HepG2 (cell line): ENCODE measurements around the gene DNAAF9. TPM values are rescaled to one million over a fixed set of nuclear protein-coding genes. Genes with fewer than 3 reads are reported as not detected.

Experiments used
- ARHGAP35 ChIP-seq: sonication (generic); formaldehyde crosslinking; IDR thresholded peaks from 2 replicates; pipeline ENCODE4 v1.9.0; 2022; ENCODE audit warnings: mild to moderate bottlenecking, inconsistent platforms, moderate library complexity, missing genetic modification reagents, borderline replicate concordance
- CBFB ChIP-seq: sonication (generic); formaldehyde crosslinking; IDR thresholded peaks from 2 replicates; pipeline ENCODE4 v1.4.0; 2020; ENCODE audit warnings: missing genetic modification reagents
- CCAR2 ChIP-seq: fragments of 200-400 bp; formaldehyde crosslinking; optimal IDR thresholded peaks from 2 replicates; pipeline ENCODE3; 2018; ENCODE audit warnings: low read depth, mild to moderate bottlenecking, low read length, moderate library complexity
- CTCF ChIP-seq: sonication (generic); formaldehyde crosslinking; IDR thresholded peaks from 2 replicates; pipeline ENCODE4 v1.5.0; 2020; ENCODE audit warnings: mild to moderate bottlenecking, missing genetic modification reagents, moderate library complexity
- FOXA1 ChIP-seq, 2 experiments: fragments of 450-650 bp in 1 of 2; sonication (generic) in 1 of 2; formaldehyde crosslinking in 1 of 2; IDR thresholded peaks; 2 replicates each; pipeline versions ENCODE4 v1.4.0 to v1.6.1; 2016 to 2020; ENCODE audit warnings: missing genetic modification reagents in 1 of 2
- HNRNPH1 ChIP-seq: fragments of 200-400 bp; formaldehyde crosslinking; optimal IDR thresholded peaks from 2 replicates; pipeline ENCODE3; 2017; ENCODE audit warnings: mild to moderate bottlenecking, low read depth, low read length
- IKZF4 ChIP-seq: sonication (generic); formaldehyde crosslinking; IDR thresholded peaks from 2 replicates; pipeline ENCODE4 v1.5.1; 2020; ENCODE audit warnings: borderline replicate concordance, mild to moderate bottlenecking, low read depth, missing genetic modification reagents; ENCODE audit errors: not compliant biosample characterization
- IRX3 ChIP-seq: sonication (generic); formaldehyde crosslinking; IDR thresholded peaks from 2 replicates; pipeline ENCODE4 v1.8.1; 2023; ENCODE audit warnings: mild to moderate bottlenecking, low read depth, missing genetic modification reagents, borderline replicate concordance
- POLR2AphosphoS5 ChIP-seq: IDR thresholded peaks from 2 replicates; pipeline ENCODE4 v1.6.1; 2012; ENCODE audit warnings: low read depth, low read length
- RAD21 ChIP-seq: fragments of 450-650 bp; formaldehyde crosslinking; IDR thresholded peaks from 2 replicates; pipeline ENCODE4 v1.5.0; 2020; ENCODE audit warnings: mild to moderate bottlenecking
- RFX5 ChIP-seq: IDR thresholded peaks from 2 replicates; pipeline ENCODE4 v1.6.1; 2011; ENCODE audit warnings: low read depth, low read length, improper control_type of control experiment
- UBTF ChIP-seq: sonication (generic); formaldehyde crosslinking; IDR thresholded peaks from 2 replicates; pipeline ENCODE4 v1.4.0; 2020; ENCODE audit warnings: mild to moderate bottlenecking, missing genetic modification reagents
- ZBTB2 ChIP-seq: sonication (generic); formaldehyde crosslinking; IDR thresholded peaks from 2 replicates; pipeline ENCODE4 v1.8.0; 2022; ENCODE audit warnings: low read depth, missing genetic modification reagents
- ZBTB7B ChIP-seq: sonication (generic); formaldehyde crosslinking; IDR thresholded peaks from 2 replicates; pipeline ENCODE4 v1.4.0; 2020; ENCODE audit warnings: missing genetic modification reagents
- ZNF121 ChIP-seq: sonication (generic); formaldehyde crosslinking; IDR thresholded peaks from 2 replicates; pipeline ENCODE4 v1.5.0; 2020; ENCODE audit warnings: mild to moderate bottlenecking, missing genetic modification reagents
- ZNF441 ChIP-seq: sonication (generic); formaldehyde crosslinking; IDR thresholded peaks from 2 replicates; pipeline ENCODE4 v1.7.0; 2021; ENCODE audit warnings: missing genetic modification reagents, borderline replicate concordance
- ZNF510 ChIP-seq: sonication (generic); formaldehyde crosslinking; IDR thresholded peaks from 2 replicates; pipeline ENCODE4 v1.4.0; 2020; ENCODE audit warnings: low read depth, mild to moderate bottlenecking, missing genetic modification reagents
- ZNF557 ChIP-seq: sonication (generic); formaldehyde crosslinking; IDR thresholded peaks from 2 replicates; pipeline ENCODE4 v1.4.0; 2020; ENCODE audit warnings: missing genetic modification reagents
- ZNF572 ChIP-seq: sonication (generic); formaldehyde crosslinking; IDR thresholded peaks from 2 replicates; pipeline ENCODE4 v1.5.1; 2020; ENCODE audit warnings: mild to moderate bottlenecking, missing genetic modification reagents
- ZNF75D ChIP-seq: sonication (generic); formaldehyde crosslinking; IDR thresholded peaks from 2 replicates; pipeline ENCODE4 v1.8.1; 2023; ENCODE audit warnings: missing genetic modification reagents, mild to moderate bottlenecking, borderline replicate concordance
- polyA plus RNA-seq, 8 experiments: library from polyadenylated mRNA; depleted of rRNA in 3 of 8; stranded (reverse) in 7 of 8; unstranded in 1 of 8; fragments of >200 nt; fragmentation: Illumina TruSeq in 4 of 8; extraction: Trizol in 4 of 8; gene quantifications; 2 replicates each; pipeline versions ENCODE4 v1.2.1 to v1.2.3, GENCODE V29; 2011 to 2016; ENCODE audit warnings: low read depth in 4 of 8, missing spikeins in 1 of 8, mixed read lengths in 1 of 8; ENCODE audit not compliant: insufficient read depth in 1 of 8
- total RNA-seq, 5 experiments: library from RNA; depleted of rRNA; stranded (reverse); fragments of >200 nt; fragmentation: Illumina TruSeq; extraction: Trizol; gene quantifications; 2 replicates each; pipeline ENCODE4 v1.2.3, GENCODE V29; 2016; ENCODE audit warnings: low read depth in 1 of 5
- TF ChIP-seq, protein P1 (sequence below): IDR thresholded peaks from 2 replicates; pipeline ENCODE4 v1.6.1; 2016; ENCODE audit warnings: mild to moderate bottlenecking, missing biosample characterization, missing genetic modification reagents
- TF ChIP-seq, protein P2 (sequence below): sonication (generic); formaldehyde crosslinking; IDR thresholded peaks from 2 replicates; pipeline ENCODE4 v1.5.0; 2020; ENCODE audit warnings: missing genetic modification reagents

DNAAF9 gene
- total and polyA plus RNA-seq, 2 of the 13 experiments (the other 11 are each of a cell fraction or from before 2014, with no cell fraction given), result 10.5 to 14.9 TPM

DNA sequence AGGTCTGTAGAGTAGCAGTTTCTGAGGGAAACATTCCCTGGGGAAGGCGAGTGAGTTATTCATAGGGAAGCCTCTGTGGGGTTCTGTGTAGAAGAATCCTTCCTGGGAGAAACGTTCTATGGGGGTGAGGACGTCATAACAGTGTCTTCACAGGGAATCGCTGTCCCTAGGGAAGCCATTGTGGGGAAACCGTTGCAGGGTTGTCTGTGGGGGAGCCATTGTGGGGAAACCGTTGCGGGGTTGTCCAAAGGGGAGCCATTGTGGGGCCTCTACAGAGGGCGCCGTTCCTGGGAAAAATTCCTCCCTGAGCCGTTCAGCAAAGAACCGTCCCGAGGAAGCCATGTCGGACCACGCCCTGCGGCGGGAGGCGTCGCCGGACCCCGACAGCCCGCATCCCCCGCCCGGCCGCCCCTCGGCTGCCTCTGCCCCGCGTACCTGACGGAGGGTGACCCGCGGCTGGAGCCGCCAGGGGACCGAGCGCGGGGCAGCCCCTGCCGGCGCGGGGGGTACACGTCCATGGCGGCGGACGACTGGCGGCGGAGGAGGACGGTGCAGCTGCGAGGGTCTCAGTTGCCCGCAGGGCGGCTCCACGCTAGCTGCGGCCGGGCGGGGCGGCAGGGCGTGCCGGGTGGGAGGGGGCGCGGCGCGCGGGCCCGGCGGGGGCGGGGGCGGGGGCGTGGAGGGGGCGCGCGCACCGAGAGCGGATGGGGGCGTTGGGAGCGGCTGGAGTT, at the start of gene DNAAF9 (continued):
- peak; percentile 57 for TF ChIP-seq CTCF (CRISPR knock-in tag)
- TF ChIP-seq ZNF557, result no peak
- TF ChIP-seq IKZF4 (CRISPR knock-in tag), result no peak
- TF ChIP-seq UBTF (CRISPR knock-in tag), result peak; percentile 85
- TF ChIP-seq IRX3 (CRISPR knock-in tag), result peak; percentile 77; the same call in 1 of the 2 replicates
- peak; percentile 65; the same call in 1 of the 2 replicates for TF ChIP-seq ZNF121 (CRISPR knock-in tag)
- TF ChIP-seq, protein P1, sequence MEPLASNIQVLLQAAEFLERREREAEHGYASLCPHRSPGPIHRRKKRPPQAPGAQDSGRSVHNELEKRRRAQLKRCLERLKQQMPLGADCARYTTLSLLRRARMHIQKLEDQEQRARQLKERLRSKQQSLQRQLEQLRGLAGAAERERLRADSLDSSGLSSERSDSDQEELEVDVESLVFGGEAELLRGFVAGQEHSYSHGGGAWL (CRISPR knock-in tag), result peak; percentile 69
- TF ChIP-seq CBFB, result peak; percentile 48; the same call in 1 of the 2 replicates
- no peak for TF ChIP-seq ARHGAP35
- no peak for TF ChIP-seq ZNF75D
- TF ChIP-seq ZBTB7B (CRISPR knock-in tag), result peak; percentile 86
- no peak for TF ChIP-seq ZNF572 (CRISPR knock-in tag)
- TF ChIP-seq FOXA1 (IDR thresholded peaks at IDR 0.05), result no peak
- peak; percentile 24; the same call in 1 of the 2 replicates for TF ChIP-seq FOXA1 (CRISPR knock-in tag; IDR thresholded peaks at IDR 0.05)
- TF ChIP-seq POLR2AphosphoS5, result peak; percentile 41
- TF ChIP-seq RAD21 (CRISPR knock-in tag), result peak; percentile 83
- peak; percentile 3 for TF ChIP-seq CCAR2
- TF ChIP-seq ZBTB2 (CRISPR knock-in tag), result peak; percentile 82
- no peak for TF ChIP-seq ZNF441 (CRISPR knock-in tag)
- TF ChIP-seq, protein P2, sequence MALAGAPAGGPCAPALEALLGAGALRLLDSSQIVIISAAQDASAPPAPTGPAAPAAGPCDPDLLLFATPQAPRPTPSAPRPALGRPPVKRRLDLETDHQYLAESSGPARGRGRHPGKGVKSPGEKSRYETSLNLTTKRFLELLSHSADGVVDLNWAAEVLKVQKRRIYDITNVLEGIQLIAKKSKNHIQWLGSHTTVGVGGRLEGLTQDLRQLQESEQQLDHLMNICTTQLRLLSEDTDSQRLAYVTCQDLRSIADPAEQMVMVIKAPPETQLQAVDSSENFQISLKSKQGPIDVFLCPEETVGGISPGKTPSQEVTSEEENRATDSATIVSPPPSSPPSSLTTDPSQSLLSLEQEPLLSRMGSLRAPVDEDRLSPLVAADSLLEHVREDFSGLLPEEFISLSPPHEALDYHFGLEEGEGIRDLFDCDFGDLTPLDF (CRISPR knock-in tag), result peak; percentile 66; the same call in 1 of the 2 replicates
- TF ChIP-seq HNRNPH1, result no peak
- TF ChIP-seq RFX5, result peak; percentile 11; the same call in 1 of the 2 replicates
- TF ChIP-seq ZNF510 (CRISPR knock-in tag), result 0 out of 2 replicates have a peak, but pooled peaks have one; percentile 7
